AG09309 (cell line): ENCODE data around the gene CMTR2.

Experiments used
- DNase-seq: peaks from one replicate; pipeline ENCODE4 v3.0.0-alpha.2; 2010; ENCODE audit warnings: low read depth
- H3K4me3 ChIP-seq: 2 replicates; pipeline ENCODE4 v1.5.1; 2011; ENCODE audit warnings: mild to moderate bottlenecking, low read depth, low read length, moderate library complexity; ENCODE audit not compliant: control insufficient read depth
- CTCF ChIP-seq: IDR thresholded peaks from 2 replicates; pipeline ENCODE4 v1.5.1; 2011; ENCODE audit warnings: mild to moderate bottlenecking, low read depth, low read length, inconsistent platforms; ENCODE audit not compliant: insufficient read depth, control insufficient read depth; ENCODE audit errors: missing control alignments

The CMTR2 gene

GRCh38 chr16:71260995-71261394, 28.2 kb downstream of the CMTR2 start:
- TF ChIP-seq CTCF = no peak
- no peak for DNase-seq
- H3K4me3 ChIP-seq = no peak overlapping the region

GRCh38 chr16:71259086-71259485, 30.1 kb downstream of the CMTR2 start:
- DNase-seq = no peak
- no peak for TF ChIP-seq CTCF
- no peak overlapping the region for H3K4me3 ChIP-seq

GRCh38 chr16:71258372-71258771, 30.8 kb downstream of the CMTR2 start:
- no peak overlapping the region for H3K4me3 ChIP-seq
- DNase-seq = no peak
- TF ChIP-seq CTCF = no peak

- H3K4me3 ChIP-seq = no peak overlapping the region
- DNase-seq = no peak
- no peak for TF ChIP-seq CTCF
Observed at GRCh38 chr16:71257768-71258167, 31.4 kb downstream of the CMTR2 start.

- no peak for TF ChIP-seq CTCF
Observed at GRCh38 chr16:71255721-71256120, 33.5 kb downstream of the CMTR2 start.

GRCh38 chr16:71254832-71255525, 34.2 kb downstream of the CMTR2 start:
- no peak for DNase-seq
- H3K4me3 ChIP-seq = no peak overlapping the region
- TF ChIP-seq CTCF = no peak

More at GRCh38 chr16:71255721-71256120, 33.5 kb downstream of the CMTR2 start:
- H3K4me3 ChIP-seq = no peak overlapping the region
- no peak for DNase-seq
